GM18502 (cell line): ENCODE results near the gene OPN5.
"Not testable (repeated sequence)": the region's sequence is repeated elsewhere in the genome, so short reads cannot be mapped to it uniquely, and the experiment has no call there.

Experiments
- ATAC-seq: cut with Tn5 transposase; IDR thresholded peaks from one replicate; pipeline ENCODE4 v1.9.1; 2021; ENCODE audit warnings: mild to moderate bottlenecking; ENCODE audit not compliant: unreplicated experiment, poor library complexity

The OPN5 gene, protein sequence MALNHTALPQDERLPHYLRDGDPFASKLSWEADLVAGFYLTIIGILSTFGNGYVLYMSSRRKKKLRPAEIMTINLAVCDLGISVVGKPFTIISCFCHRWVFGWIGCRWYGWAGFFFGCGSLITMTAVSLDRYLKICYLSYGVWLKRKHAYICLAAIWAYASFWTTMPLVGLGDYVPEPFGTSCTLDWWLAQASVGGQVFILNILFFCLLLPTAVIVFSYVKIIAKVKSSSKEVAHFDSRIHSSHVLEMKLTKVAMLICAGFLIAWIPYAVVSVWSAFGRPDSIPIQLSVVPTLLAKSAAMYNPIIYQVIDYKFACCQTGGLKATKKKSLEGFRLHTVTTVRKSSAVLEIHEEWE

DNA sequence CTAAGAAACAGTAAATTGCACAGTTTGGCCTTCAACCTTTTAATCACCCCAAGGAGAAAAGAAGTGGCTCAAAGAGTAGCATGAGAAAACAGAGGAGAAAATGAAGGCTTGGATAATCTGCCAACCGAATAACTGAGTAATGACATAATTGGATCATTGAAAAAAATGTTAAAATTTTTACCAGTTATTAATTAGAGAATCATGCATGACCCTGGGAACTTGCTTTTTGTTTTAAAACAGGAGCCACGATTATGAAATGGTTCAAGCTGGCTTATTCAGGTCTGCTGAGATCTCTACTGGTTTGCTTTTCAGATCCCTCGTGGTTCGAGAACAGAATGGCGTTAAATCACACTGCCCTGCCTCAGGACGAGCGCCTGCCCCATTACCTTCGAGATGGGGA is at the start of gene OPN5:
TSS of gene OPN5 (plus strand) at position 301 of the 400 bp plus-strand sequence. CDS start at position 336, 35 bp downstream.
- no peak for ATAC-seq

DNA sequence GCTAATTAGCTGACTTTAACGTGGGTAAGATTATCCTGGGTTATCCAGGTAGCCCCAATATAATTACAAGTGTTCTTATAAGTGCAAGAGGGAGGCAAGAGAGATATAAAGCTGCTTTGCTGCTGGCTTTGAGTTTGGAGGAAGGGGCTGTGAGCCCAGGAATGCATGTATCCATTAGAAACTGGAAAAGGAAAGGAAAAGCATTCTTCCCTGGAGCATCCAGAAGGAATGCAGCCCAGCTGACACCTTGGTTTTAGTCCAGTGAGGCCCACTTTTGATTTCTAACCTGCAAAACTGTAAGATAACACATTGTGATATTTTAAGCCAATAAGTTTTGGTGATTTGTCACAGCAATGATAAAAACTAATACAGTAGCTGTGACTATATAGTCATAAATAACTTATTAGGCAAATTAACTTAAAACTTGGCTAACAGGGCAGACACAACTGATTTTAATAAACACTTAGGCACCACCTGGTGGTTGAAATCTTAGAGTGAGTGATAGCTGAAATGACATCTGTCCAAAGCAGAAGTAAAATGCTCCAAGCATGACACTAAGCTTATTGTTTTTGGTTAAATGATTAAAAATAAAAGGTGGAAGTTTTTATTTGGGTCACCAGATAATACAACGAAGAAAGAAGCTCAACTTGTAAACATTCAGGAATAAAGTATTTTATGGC is 47.8 kb upstream of the OPN5 start:
- peak; percentile 77 for ATAC-seq

GRCh38 chr6:47734831-47735481 is 46.9 kb upstream of the OPN5 start:
- ATAC-seq, result no peak

DNA sequence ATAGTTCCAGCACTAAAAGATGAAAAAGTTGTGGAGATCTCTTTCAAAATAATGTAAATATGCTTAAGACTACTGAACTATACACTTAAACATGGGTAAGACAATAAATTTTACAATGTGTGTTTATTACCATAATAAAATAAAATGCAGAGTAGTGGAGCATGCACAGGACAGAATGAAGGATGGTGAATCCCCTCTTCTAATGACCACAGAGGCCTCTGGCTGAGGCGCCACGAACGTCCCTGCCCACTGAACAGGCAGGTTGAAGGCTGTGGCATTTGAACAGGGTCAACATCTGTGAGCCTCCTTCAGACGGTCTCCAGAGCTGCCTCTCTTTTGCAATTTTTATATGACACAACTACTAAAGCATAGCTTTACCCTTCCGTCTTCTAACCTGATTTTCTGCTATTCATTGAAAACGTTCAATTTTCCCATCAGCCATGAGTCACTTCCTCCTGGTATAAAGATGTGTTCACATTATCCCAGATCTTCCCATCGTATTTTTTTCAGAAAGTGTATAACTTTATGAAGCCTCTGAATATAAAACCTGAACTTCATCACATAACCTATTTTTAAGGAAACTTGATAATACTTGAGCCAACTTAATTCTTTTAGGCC is 45.6 kb upstream of the OPN5 start:
- no peak for ATAC-seq

GRCh38 chr6:47737406-47737805 is 44.4 kb upstream of the OPN5 start:
- no peak for ATAC-seq

DNA sequence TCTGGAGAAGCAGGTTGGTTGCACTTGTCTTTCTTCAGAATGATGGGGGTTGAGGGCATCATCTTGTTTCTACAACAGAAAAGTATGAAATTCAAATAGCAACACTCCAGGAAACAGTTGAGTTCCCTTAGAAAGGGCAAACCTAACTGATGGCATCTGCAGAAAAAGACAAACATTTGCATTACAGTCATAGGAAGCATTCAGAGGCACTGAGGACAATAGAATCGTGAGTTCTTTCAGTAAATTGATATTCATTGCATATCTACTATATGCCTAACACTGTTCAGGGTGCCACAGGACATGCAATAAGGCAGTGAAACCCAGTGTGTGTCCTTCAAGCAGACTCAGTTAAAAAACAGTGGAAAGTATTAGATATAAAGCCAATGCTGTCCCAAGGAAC is 41.1 kb upstream of the OPN5 start:
- ATAC-seq, result no peak

DNA sequence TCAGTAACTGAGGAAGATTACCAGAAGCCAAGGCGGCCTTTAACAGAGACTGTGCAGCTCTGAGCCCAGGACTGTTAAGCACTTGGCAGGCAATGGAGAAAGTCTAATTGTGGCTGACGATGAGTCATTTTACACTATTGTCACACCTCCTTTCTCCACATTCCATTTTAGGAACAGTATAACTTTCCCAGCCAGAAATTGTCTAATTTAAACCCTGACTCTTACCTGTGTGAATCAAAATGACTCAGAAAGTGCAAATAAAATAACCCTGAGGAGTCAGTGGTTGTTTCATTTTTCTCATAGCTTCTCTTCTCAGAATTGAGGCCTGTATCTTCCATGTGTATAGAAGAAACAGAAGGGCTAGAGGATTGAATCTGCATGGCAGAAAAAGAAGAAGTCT is 40.0 kb upstream of the OPN5 start:
- peak; percentile 82 for ATAC-seq

DNA sequence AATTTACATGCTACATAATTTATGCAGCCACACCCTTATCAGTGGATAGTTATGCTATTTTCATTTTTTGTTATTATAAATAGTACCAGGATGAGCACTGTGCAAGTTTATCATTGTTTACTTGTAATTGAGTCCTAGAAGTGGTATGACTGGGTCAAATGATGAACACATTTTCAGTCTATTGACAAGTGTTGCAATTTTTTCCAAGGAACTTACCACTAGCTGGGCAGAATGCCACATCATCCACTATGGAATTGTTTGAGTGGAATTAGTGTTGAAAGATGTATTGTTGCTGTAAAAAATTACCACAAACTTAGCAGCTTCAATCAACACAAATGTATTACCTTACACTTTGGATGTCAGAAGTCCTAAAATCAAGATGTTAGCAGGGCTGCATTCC is 38.1 kb upstream of the OPN5 start:
- ATAC-seq, result no peak

DNA sequence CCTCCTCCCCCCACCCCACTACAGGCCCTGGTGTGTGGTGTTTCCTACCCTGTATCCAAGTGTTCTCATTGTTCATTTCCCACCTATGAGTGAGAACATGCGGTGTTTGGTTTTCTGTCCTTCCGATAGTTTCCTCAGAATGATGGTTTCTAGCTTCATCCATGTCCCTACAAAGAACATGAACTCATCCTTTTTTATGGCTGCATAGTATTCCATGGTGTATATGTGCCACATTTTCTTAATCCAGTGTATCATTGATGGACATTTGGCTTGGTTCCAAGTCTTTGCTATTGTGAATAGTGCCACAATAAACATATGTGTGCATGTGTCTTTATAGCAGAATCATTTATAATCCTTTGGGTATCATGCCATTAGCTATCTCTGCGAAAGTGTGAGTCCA is 36.6 kb upstream of the OPN5 start:
- ATAC-seq, result not testable (repeated sequence)

- ATAC-seq, result no peak
These were observed 32.1 kb upstream of the OPN5 start for GRCh38 chr6:47749757-47750156.

DNA sequence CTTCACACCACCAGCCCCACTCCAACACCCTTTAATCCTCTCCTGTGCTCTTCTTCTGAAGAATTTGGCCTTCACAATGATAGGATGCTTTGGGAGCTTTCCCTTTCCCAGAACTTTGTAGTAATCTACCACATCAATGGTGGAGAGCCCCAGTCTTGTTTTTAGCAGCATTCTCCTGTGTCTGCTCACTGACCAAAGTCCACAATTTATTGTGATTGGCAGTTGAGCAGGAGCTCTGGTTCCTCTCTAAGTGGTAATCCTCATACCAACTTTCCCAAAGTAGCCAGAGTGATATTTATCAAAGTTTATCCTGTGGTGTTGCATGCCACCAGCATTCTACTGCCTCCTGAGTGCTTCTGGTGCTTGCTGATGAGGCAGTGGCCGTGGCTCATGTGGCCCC is 29.0 kb upstream of the OPN5 start:
- no peak for ATAC-seq

DNA sequence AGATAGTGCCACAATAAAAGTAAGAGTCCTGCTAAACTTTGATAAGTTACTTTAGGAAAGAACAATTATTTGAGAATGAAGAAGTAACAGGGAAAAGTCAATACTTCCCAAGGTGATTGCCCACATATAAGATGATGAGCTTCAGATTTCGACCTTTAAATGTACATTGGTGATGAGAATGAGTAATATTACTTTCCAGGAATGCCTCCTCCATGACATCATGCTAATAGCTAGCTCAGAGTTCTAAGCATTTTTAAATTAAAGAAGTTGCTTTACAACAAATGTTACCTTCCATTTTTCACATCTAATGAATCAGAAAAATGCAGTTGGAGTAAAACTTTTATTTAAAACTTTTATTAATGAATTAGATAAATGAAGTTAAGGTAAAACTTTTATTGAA is 22.5 kb upstream of the OPN5 start:
- no peak for ATAC-seq

DNA sequence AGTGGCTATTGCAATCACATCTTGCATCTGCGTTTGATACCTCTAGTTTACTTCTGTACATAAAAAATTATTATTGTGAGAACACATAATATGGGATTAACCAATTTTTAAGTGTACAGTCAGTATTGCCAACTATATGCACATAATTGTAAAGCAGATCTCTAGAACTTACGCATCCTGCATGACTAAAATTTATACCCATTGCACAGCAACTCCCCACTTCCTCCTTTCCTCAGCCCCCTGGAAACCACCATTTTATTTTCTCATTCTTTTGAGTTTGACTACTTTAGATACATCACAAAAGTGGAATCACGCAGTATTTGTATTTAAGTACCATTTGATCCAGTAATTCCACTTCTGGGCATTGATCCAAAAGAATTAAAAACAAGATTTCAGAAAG is 19.3 kb upstream of the OPN5 start:
- no peak for ATAC-seq

GRCh38 chr6:47766445-47766844 is 15.4 kb upstream of the OPN5 start:
- ATAC-seq, result no peak

GRCh38 chr6:47767102-47767501 is 14.7 kb upstream of the OPN5 start:
- ATAC-seq, result no peak

GRCh38 chr6:47769982-47770381 is 11.8 kb upstream of the OPN5 start:
- no peak for ATAC-seq

GRCh38 chr6:47772359-47772758 is 9.5 kb upstream of the OPN5 start:
- no peak for ATAC-seq

DNA sequence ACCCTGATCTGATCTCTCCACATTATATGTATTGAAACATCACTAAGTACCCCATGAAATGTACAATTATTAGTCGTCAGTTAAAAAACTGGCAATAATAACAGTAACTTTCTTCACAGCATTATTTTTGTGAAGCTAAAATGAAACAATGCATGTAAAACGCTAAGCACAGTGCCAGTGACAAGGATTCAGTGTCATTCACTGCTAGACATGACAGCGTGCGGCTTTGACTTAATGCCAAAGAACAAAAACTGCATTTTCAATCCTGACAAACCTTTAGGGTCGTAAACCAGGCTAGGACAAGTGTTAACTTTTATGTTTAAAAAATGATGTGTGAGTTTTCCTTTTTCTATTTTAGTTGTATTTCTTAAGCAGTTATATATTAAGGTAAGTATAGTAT is 8.8 kb upstream of the OPN5 start:
- ATAC-seq, result no peak

DNA sequence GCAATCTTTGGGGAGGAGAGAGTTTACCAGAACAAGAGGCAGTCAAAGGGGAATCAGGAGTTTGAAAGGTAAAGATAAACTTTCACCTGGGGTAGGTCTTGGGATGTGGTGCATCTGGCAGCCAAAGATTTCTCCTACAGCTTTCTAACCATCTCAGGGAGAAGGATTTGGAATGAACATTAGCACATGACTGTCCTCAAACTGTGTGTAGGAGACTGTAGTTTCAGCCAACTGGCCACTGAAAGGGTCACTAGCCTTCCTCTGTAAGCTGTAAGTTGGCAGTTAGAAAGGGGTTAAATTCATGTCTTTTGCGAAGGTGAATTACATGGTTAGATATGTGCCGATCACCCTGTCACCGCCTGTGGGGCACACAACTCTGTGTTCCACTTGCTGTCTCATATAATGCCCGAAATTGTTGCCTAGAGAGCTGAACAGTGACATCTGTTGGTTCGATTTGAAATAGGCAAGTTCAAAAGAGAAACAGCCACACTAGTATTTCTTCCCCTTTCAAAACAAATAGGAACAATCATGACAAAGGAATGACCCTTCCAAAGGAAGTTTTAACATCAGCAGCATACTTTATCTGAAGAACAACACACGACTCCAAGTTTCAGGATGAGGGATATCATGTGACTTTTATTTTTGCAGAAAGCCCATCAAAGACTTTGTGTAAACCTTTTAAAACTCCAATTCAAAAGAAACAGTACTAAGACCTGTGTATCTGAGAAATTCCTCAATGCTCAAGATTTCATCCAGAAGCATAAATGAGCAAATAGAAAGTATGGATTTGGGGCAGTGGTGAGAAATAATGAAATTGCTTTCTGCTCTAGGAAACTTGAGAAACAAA is 1.1 kb upstream of the OPN5 start:
- peak; percentile 88 for ATAC-seq

DNA sequence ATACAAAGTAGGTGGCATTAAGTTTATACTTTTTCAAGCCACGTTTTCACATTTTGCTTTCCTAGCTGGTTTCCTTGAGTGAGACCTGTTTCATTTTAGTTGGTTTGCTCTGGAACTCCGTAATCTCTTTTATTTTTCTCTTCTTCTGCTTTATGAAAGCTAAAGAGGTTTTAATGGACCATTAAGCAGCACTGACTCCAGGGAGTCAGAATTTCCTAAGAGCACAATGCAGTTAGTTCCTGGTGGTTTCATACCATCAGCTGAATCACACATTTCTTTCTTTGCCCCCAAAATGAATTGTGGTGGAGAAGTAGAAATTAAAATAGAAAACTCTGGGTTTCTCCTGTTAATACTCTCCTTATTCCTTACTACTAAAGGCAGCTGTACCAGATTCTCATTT is 3.4 kb downstream of the OPN5 start:
- no peak for ATAC-seq
